Testis (tissue), 2 donors: ENCODE measurements around the gene ZNF280A.

Source experiments
- POLR2A ChIP-seq: fragments of 450-650 bp; IDR thresholded peaks from one replicate; pipeline ENCODE4 v1.6.1; 2017; ENCODE audit warnings: antibody characterized with exemption, mild to moderate bottlenecking, moderate library complexity
- TF ChIP-seq, protein P1 (sequence below), 3 experiments: fragments of 450-650 bp in 2 of 3; fragments of 200-600 bp in 1 of 3; sonication (generic) in 1 of 3; IDR thresholded peaks; one replicate each; pipeline ENCODE4 v1.5.1; 2016 to 2019; ENCODE audit warnings: antibody characterized with exemption in 3 of 3, mild to moderate bottlenecking in 2 of 3, moderate library complexity in 1 of 3

DNA sequence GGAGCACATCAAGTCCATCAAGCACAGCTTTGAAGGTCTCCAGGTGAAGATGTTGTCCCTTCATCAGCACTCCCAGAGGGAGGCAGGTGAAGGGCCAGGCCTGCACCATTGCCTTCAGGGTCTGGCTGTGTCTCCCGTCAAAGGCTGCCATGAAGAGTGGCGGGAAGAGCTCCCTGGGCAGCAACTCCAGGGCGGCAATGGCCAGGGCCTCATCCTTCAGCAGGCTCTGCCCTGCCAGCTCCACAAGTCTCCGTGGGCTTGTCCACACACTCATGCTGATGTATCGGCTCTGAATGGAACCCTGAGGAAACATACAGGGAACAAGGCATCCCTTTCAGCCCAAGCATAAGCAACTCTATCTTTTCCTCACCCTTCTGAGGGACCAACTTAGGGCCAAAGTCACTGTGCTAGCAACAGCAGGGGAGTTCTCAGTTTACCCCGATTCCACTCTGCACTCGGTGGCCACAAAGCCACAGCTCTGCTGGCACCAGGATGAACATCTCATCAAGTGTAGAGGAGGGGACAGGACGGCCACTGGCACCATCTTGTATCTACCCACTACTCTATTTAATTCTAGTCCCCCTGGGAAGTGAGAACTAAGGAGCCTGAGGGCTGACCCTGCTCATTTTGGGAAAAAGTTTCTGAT is 30.8 kb upstream of the ZNF280A start:
- TF ChIP-seq, protein P1, sequence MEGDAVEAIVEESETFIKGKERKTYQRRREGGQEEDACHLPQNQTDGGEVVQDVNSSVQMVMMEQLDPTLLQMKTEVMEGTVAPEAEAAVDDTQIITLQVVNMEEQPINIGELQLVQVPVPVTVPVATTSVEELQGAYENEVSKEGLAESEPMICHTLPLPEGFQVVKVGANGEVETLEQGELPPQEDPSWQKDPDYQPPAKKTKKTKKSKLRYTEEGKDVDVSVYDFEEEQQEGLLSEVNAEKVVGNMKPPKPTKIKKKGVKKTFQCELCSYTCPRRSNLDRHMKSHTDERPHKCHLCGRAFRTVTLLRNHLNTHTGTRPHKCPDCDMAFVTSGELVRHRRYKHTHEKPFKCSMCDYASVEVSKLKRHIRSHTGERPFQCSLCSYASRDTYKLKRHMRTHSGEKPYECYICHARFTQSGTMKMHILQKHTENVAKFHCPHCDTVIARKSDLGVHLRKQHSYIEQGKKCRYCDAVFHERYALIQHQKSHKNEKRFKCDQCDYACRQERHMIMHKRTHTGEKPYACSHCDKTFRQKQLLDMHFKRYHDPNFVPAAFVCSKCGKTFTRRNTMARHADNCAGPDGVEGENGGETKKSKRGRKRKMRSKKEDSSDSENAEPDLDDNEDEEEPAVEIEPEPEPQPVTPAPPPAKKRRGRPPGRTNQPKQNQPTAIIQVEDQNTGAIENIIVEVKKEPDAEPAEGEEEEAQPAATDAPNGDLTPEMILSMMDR (IDR thresholded peaks at IDR 0.05): no peak
- no peak for TF ChIP-seq POLR2A
